Tibial artery (tissue), 4 donors: Measurements from ENCODE around the gene CPN2.

Experiments used
- DNase-seq, 2 donors: peaks; one replicate each; pipeline ENCODE4 v3.0.0-alpha.2; 2019
- H3K27ac ChIP-seq, 2 donors: fragments of 200-600 bp; sonication (generic) in 1 of 2; 1 replicate in 1 of 2; 2 replicates in 1 of 2; pipeline ENCODE4 v1.5.1; 2018 to 2019; ENCODE audit warnings: mild to moderate bottlenecking in 1 of 2
- H3K27me3 ChIP-seq, 2 donors: fragments of 200-600 bp; sonication (generic) in 1 of 2; one replicate each; pipeline versions ENCODE4 v1.5.1 to v1.6.0; 2016 to 2019
- H3K36me3 ChIP-seq, 3 donors: fragments of 200-600 bp; sonication (generic) in 2 of 3; one replicate each; pipeline ENCODE4 v1.5.1; 2016 to 2019; ENCODE audit warnings: mild to moderate bottlenecking in 2 of 3
- H3K4me1 ChIP-seq, 4 donors: fragments of 200-600 bp; sonication (generic) in 2 of 4; 1 replicate in 3 of 4; 2 replicates in 1 of 4; pipeline ENCODE4 v1.5.1; 2016 to 2019
- H3K4me3 ChIP-seq, 2 donors: fragments of 200-600 bp; sonication (generic) in 1 of 2; 1 replicate in 1 of 2; 2 replicates in 1 of 2; pipeline ENCODE4 v1.5.1; 2018 to 2019; ENCODE audit warnings: mild to moderate bottlenecking in 2 of 2
- H3K9me3 ChIP-seq, 3 donors: fragments of 200-600 bp; sonication (generic) in 1 of 3; one replicate each; pipeline ENCODE4 v1.5.1; 2016 to 2019
- intact Hi-C: fragments of 100-400 bp; cut with DNase I; formaldehyde crosslinking; loops from one replicate; pipeline ENCODE4 v1.15.0; 2023; ENCODE audit warnings: low total_unique reads
- TF ChIP-seq, protein P1 (sequence below), 2 experiments: fragments of 200-600 bp in 1 of 2; fragments of 450-650 bp in 1 of 2; IDR thresholded peaks; one replicate each; pipeline ENCODE4 v1.5.1; 2017 to 2019; ENCODE audit warnings: antibody characterized with exemption in 2 of 2, mild to moderate bottlenecking in 1 of 2, moderate library complexity in 1 of 2

CPN2 gene

DNA sequence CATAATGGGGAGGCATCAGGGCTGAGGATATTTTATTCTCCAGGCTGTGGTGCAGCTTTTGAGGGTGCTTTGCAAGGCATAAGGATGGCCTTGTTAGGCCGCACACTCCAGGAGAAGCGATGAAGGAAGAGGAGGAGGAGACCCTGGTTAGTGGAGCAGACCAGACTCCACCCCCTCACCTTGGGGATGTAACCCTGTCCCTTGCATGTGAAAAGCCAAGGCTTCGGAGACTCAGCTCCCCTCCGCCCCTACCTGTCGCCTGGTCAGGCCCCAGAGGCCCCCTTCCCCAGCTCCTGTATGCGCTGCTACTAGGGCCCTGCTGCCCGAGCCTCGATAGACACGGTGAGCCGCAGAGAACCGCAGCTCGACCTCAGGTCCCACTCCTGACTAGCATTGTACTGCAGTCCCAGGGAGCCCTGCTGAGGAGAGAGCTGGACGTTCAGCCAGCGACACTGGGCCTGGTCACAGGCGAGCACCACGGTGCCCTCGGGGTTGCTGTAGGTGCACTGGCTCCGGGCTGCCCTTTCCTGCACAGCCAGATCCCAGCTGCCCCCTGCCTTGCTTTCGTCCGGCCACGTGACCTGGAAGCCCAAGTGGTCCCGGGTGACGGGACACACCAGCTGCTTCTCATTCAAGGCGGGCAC is 10.2 kb downstream of the CPN2 start:
- no peaks in the 10 kb centered on the region for H3K4me1 ChIP-seq
- intact Hi-C loops, result no loop called here
- no peak for DNase-seq
- no peaks in the 10 kb centered on the region for H3K9me3 ChIP-seq
- no peaks in the 10 kb centered on the region for H3K36me3 ChIP-seq
- H3K27me3 ChIP-seq, result peaks cover 0 to 31% of the 10 kb centered on the region in 2 donors
- H3K4me3 ChIP-seq, result no peak overlapping the region
- no peak overlapping the region for H3K27ac ChIP-seq
- TF ChIP-seq, protein P1, sequence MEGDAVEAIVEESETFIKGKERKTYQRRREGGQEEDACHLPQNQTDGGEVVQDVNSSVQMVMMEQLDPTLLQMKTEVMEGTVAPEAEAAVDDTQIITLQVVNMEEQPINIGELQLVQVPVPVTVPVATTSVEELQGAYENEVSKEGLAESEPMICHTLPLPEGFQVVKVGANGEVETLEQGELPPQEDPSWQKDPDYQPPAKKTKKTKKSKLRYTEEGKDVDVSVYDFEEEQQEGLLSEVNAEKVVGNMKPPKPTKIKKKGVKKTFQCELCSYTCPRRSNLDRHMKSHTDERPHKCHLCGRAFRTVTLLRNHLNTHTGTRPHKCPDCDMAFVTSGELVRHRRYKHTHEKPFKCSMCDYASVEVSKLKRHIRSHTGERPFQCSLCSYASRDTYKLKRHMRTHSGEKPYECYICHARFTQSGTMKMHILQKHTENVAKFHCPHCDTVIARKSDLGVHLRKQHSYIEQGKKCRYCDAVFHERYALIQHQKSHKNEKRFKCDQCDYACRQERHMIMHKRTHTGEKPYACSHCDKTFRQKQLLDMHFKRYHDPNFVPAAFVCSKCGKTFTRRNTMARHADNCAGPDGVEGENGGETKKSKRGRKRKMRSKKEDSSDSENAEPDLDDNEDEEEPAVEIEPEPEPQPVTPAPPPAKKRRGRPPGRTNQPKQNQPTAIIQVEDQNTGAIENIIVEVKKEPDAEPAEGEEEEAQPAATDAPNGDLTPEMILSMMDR (IDR thresholded peaks at IDR 0.05), result no peak

GRCh38 chr3:194339840-194340239 is 11.3 kb downstream of the CPN2 start:
- Histone ChIP-seq H3K4me3 (no peak overlapping the region), H3K4me1 (no peaks in the 10 kb centered on the region), H3K27ac (no peak overlapping the region), H3K36me3 (no peaks in the 10 kb centered on the region), H3K9me3 (no peaks in the 10 kb centered on the region), H3K27me3 (peaks cover 0 to 32% of the 10 kb centered on the region in 2 donors)
- no peak for DNase-seq
- intact Hi-C loops, result loop anchor here (10.0 kb wide), 2 partner anchors 65 to 265 kb away; no protein-coding TSS in a partner anchor
- TF ChIP-seq, protein P1 (IDR thresholded peaks at IDR 0.05), result no peak

- Histone ChIP-seq H3K9me3 (no peaks in the 10 kb centered on the region), H3K27me3 (peaks cover 0 to 29% of the 10 kb centered on the region in 2 donors), H3K36me3 (no peaks in the 10 kb centered on the region), H3K4me3 (no peak overlapping the region), H3K27ac (no peak overlapping the region), H3K4me1 (no peaks in the 10 kb centered on the region)
- TF ChIP-seq, protein P1 (IDR thresholded peaks at IDR 0.05), result no peak
- no peak for DNase-seq
- intact Hi-C loops, result loop anchor here (10.0 kb wide), 2 partner anchors 65 to 265 kb away; no protein-coding TSS in a partner anchor
These were observed 11.8 kb downstream of the CPN2 start for GRCh38 chr3:194339356-194339755.

GRCh38 chr3:194337965-194338753 is 13.0 kb downstream of the CPN2 start:
- intact Hi-C loops, result loop anchor here (10.0 kb wide), 2 partner anchors 67 to 267 kb away; no protein-coding TSS in a partner anchor

DNA sequence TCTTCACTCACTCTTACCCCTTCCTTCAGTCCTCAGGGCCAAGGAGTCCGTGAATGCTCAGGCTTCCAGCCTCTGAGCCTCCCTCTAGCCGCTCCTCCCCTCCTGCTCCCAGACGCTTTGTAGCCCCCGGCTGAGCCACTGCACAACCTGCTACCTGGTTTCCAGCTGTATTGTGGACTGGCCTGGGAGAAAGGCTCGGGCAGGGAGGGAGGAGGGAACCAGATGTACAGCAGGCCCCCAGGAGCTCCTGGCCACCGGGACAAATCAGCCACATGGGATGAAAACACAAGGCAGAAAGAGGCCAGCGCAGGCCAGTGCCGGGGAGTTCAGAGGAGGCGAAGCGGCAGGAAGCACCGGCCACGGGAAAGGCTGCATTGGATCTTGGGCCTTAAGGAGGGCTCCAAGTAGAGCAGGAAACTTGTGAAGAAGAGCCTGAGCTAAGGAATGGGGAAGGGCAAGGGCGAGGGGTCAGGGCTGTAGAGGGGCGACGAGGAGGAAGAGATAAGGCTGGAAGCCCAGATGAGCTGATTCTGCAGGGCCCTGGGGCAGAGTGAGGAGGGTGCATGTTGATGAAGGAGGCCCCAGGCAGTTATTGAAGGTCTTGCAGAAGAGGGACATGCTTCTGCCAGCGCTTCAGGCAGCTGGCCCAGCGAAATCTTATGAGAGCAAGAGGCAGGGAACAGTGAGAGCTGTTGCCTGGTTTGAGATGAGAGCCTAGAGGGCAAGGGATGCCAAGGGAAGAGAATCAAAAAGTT is 14.3 kb downstream of the CPN2 start:
- no peaks in the 10 kb centered on the region for H3K9me3 ChIP-seq
- no peak overlapping the region for H3K4me3 ChIP-seq
- DNase-seq, result no peak
- peaks cover 0 to 52% of the 10 kb centered on the region in 2 donors for H3K27me3 ChIP-seq
- peaks cover 0 to 5% (median 5%) of the 10 kb centered on the region in 4 donors for H3K4me1 ChIP-seq
- TF ChIP-seq, protein P1 (IDR thresholded peaks at IDR 0.05), result no peak
- H3K27ac ChIP-seq, result no peak overlapping the region
- H3K36me3 ChIP-seq, result no peaks in the 10 kb centered on the region
- intact Hi-C loops, result loop anchor here (10.0 kb wide), 2 partner anchors 68 to 268 kb away; no protein-coding TSS in a partner anchor

More at GRCh38 chr3:194337965-194338753, 13.0 kb downstream of the CPN2 start:
- H3K4me3 ChIP-seq, result no peak overlapping the region
- no peak for DNase-seq
- no peak overlapping the region for H3K27ac ChIP-seq
- H3K36me3 ChIP-seq, result no peaks in the 10 kb centered on the region
- TF ChIP-seq, protein P1 (IDR thresholded peaks at IDR 0.05), result no peak
- peaks cover 0 to 38% of the 10 kb centered on the region in 2 donors for H3K27me3 ChIP-seq
- H3K4me1 ChIP-seq, result peaks cover 0 to 5% (median 5%) of the 10 kb centered on the region in 4 donors
- H3K9me3 ChIP-seq, result no peaks in the 10 kb centered on the region
